ENCODE results near the gene PTPN5.

GRCh38 chr11:18736590-18737148 is 54.9 kb downstream of the PTPN5 start:
- TF ChIP-seq CTCF (IDR thresholded peaks at IDR 0.05) = no peak; the same call in 1 of the 2 replicates
- TF ChIP-seq ZFX (IDR thresholded peaks at IDR 0.05; ENCODE audit: borderline replicate concordance) = no peak
